ENCODE results near the gene CCDC92.
"Not testable (repeated sequence)": the region's sequence is repeated elsewhere in the genome, so short reads cannot be mapped to it uniquely, and the experiment has no call there.

The CCDC92 gene

GRCh38 chr12:123936956-123937706, 35.5 kb downstream of the CCDC92 start:
- DNase-seq (ENCODE audit: low read depth), result no peak

GRCh38 chr12:123936471-123936870, 36.2 kb downstream of the CCDC92 start:
- no peak for DNase-seq (ENCODE audit: low read depth)

- no peak for DNase-seq (ENCODE audit: low read depth)
These were observed 36.7 kb downstream of the CCDC92 start for GRCh38 chr12:123935956-123936355.

GRCh38 chr12:123934829-123935228, 37.8 kb downstream of the CCDC92 start:
- no peak for DNase-seq (ENCODE audit: low read depth)

- no peak for DNase-seq (ENCODE audit: low read depth)
These were observed 38.5 kb downstream of the CCDC92 start for GRCh38 chr12:123934016-123934620.

GRCh38 chr12:123933214-123933613, 39.4 kb downstream of the CCDC92 start:
- DNase-seq (ENCODE audit: low read depth), result no peak

- peak; percentile 14 for DNase-seq (ENCODE audit: low read depth)
These were observed 40.8 kb downstream of the CCDC92 start for GRCh38 chr12:123931686-123932321.

- DNase-seq (ENCODE audit: low read depth), result no peak
These were observed 42.6 kb downstream of the CCDC92 start for GRCh38 chr12:123929946-123930583.

- no peak for DNase-seq (ENCODE audit: low read depth)
These were observed 43.7 kb downstream of the CCDC92 start for GRCh38 chr12:123928897-123929296.

- no peak for DNase-seq (ENCODE audit: low read depth)
These were observed 44.3 kb downstream of the CCDC92 start for GRCh38 chr12:123928274-123928865.

- no peak for DNase-seq (ENCODE audit: low read depth)
These were observed 48.1 kb downstream of the CCDC92 start for GRCh38 chr12:123924539-123924938.

GRCh38 chr12:123923927-123924326, 48.7 kb downstream of the CCDC92 start:
- no peak for DNase-seq (ENCODE audit: low read depth)

GRCh38 chr12:123923038-123923437, 49.6 kb downstream of the CCDC92 start:
- DNase-seq (ENCODE audit: low read depth), result no peak

GRCh38 chr12:123919980-123920360, 52.7 kb downstream of the CCDC92 start:
- no peak for DNase-seq (ENCODE audit: low read depth)

GRCh38 chr12:123917337-123917850, 55.2 kb downstream of the CCDC92 start:
- DNase-seq (ENCODE audit: low read depth), result no peak

- no peak for DNase-seq (ENCODE audit: low read depth)
These were observed 55.9 kb downstream of the CCDC92 start for GRCh38 chr12:123916729-123917128.

GRCh38 chr12:123914726-123915333, 57.8 kb downstream of the CCDC92 start:
- no peak for DNase-seq (ENCODE audit: low read depth)

GRCh38 chr12:123912415-123913380, 59.9 kb downstream of the CCDC92 start:
- DNase-seq (ENCODE audit: low read depth), result no peak

GRCh38 chr12:123911672-123912409, 60.8 kb downstream of the CCDC92 start:
- not testable (repeated sequence) for DNase-seq (ENCODE audit: low read depth)

GRCh38 chr12:123910761-123911193, 61.9 kb downstream of the CCDC92 start:
- no peak for DNase-seq (ENCODE audit: low read depth)
